Left ventricle myocardium superior (tissue), 1 donor: ENCODE measurements around the gene OCRL. TPM values are rescaled to one million over a fixed set of nuclear protein-coding genes. Genes with fewer than 3 reads are reported as not detected.

Experiments used
- total RNA-seq: library from RNA; stranded (reverse); fragmentation: NEBNext Ultra II Directional; extraction: Animal tissue kit (Norgen Biotek cat#: 25700); gene quantifications from one replicate; pipeline ENCODE4 v1.2.1, GENCODE V29; 2021
- donor health status: DM: no; HTN: yes; CAD: no; lungs with severe emphysema.

The OCRL gene
- total RNA-seq, 1 donor from 2014 or later = 9.9 TPM

Other genes with a start within 250 kb of the OCRL start
- 29.8 TPM for gene SMARCA1, start 16.8 kb upstream of the OCRL start, total RNA-seq
- 25.9 TPM for gene APLN, start 114.7 kb downstream of the OCRL start, total RNA-seq
- 0.92 TPM for gene XPNPEP2, start 198.7 kb downstream of the OCRL start, total RNA-seq
- gene SASH3, start 239.7 kb downstream of the OCRL start, total RNA-seq = 1.8 TPM